H1 (cell line): ENCODE data around the gene G6PC3. TPM values are rescaled to one million over a fixed set of nuclear protein-coding genes. Genes with fewer than 3 reads are reported as not detected.

Source experiments
- CTCF ChIA-PET: fragments of 300-600 bp; sonication (Branson Sonifier 250); formaldehyde crosslinking; loops from one replicate; lab custom pipeline; 2021; ENCODE audit not compliant: partially characterized antibody; lab: Charles Lee
- POLR2A ChIA-PET: fragments of 300-600 bp; sonication (Branson Sonifier 250); formaldehyde crosslinking; loops from one replicate; lab custom pipeline; 2021; ENCODE audit warnings: inconsistent platforms; ENCODE audit not compliant: partially characterized antibody; lab: Charles Lee
- DNase-seq, 2 experiments: peaks; one replicate each; pipeline versions ENCODE4 v3.0.0 to v3.0.0-alpha.2; 2010 to 2022; ENCODE audit warnings: low spot score in 2 of 2, low read depth in 1 of 2, mixed read lengths in 1 of 2
- FAIRE-seq: peaks from 2 replicates; lab custom pipeline; 2011; peaks lifted over from hg19 to GRCh38; lab: Jason Lieb, UNC
- H2AFZ ChIP-seq: 2 replicates; pipeline ENCODE4 v1.8.1; 2012; ENCODE audit warnings: low read length, inconsistent platforms
- H2AK5ac ChIP-seq: 2 replicates; pipeline ENCODE4 v1.6.1; 2013; ENCODE audit warnings: low read depth, low read length
- H2BK120ac ChIP-seq: replicated peaks from 2 replicates; pipeline ENCODE3; 2013; ENCODE audit warnings: low read depth, low read length, inconsistent platforms
- H2BK12ac ChIP-seq: 2 replicates; pipeline ENCODE4 v1.6.1; 2013; ENCODE audit warnings: low read depth, low read length
- H2BK15ac ChIP-seq: 2 replicates; pipeline ENCODE4 v1.6.1; 2013; ENCODE audit warnings: low read length
- H2BK20ac ChIP-seq: 2 replicates; pipeline ENCODE4 v1.6.1; 2013; ENCODE audit warnings: low read length
- H2BK5ac ChIP-seq: 2 replicates; pipeline ENCODE4 v1.6.1; 2013; ENCODE audit warnings: low read depth, low read length
- H3K14ac ChIP-seq: 2 replicates; pipeline ENCODE4 v1.6.1; 2013; ENCODE audit warnings: inconsistent platforms; ENCODE audit not compliant: insufficient read length
- H3K18ac ChIP-seq: 2 replicates; pipeline ENCODE4 v1.6.1; 2013; ENCODE audit warnings: low read length; ENCODE audit errors: extremely low read depth
- H3K23ac ChIP-seq: 2 replicates; pipeline ENCODE4 v1.6.1; 2013; ENCODE audit warnings: inconsistent platforms; ENCODE audit not compliant: insufficient read length
- H3K23me2 ChIP-seq: 2 replicates; pipeline ENCODE4 v1.6.1; 2013; ENCODE audit warnings: low read depth, low read length
- H3K27ac ChIP-seq: 2 replicates; pipeline ENCODE4 v1.6.1; 2011; ENCODE audit warnings: low read depth, low read length, inconsistent platforms
- H3K27me3 ChIP-seq, 4 experiments: replicated peaks in 1 of 4; 1 replicate in 1 of 4; 2 replicates in 3 of 4; pipeline versions ENCODE4 v1.6.1 to v1.8.1; 2011 to 2013; ENCODE audit warnings: low read length in 3 of 4, mild to moderate bottlenecking in 3 of 4, inconsistent platforms in 2 of 4, mixed read lengths in 2 of 4, moderate library complexity in 1 of 4; ENCODE audit not compliant: control insufficient read depth in 3 of 4, insufficient read depth in 3 of 4; ENCODE audit errors: extremely low read depth in 1 of 4
- H3K36me3 ChIP-seq, 4 experiments: 2 replicates each; pipeline versions ENCODE4 v1.6.1 to v1.8.1; 2011 to 2013; ENCODE audit warnings: mild to moderate bottlenecking in 4 of 4, low read length in 3 of 4, moderate library complexity in 2 of 4, control low read depth in 1 of 4, inconsistent platforms in 1 of 4; ENCODE audit not compliant: insufficient read depth in 4 of 4, control insufficient read depth in 2 of 4
- H3K4ac ChIP-seq: replicated peaks from 2 replicates; pipeline ENCODE3; 2013; ENCODE audit warnings: low read length, low read depth, mixed read lengths, inconsistent platforms; ENCODE audit not compliant: insufficient read length
- H3K4me1 ChIP-seq, 4 experiments: replicated peaks in 1 of 4; 1 replicate in 1 of 4; 2 replicates in 3 of 4; pipeline versions ENCODE4 v1.6.1 to v1.8.1; 2011 to 2013; ENCODE audit warnings: low read length in 3 of 4, inconsistent platforms in 2 of 4, mixed read lengths in 1 of 4; ENCODE audit not compliant: insufficient read depth in 4 of 4, control insufficient read depth in 3 of 4
- H3K4me2 ChIP-seq, 2 experiments: 2 replicates each; pipeline versions ENCODE4 v1.6.1 to v1.8.1; 2011 to 2013; ENCODE audit warnings: low read depth in 2 of 2, low read length in 2 of 2, control low read depth in 1 of 2, inconsistent platforms in 1 of 2, mild to moderate bottlenecking in 1 of 2; ENCODE audit not compliant: insufficient read depth in 1 of 2
- H3K4me3 ChIP-seq, 4 experiments: fragments of 200-600, 300-600 bp in 1 of 4; sonication (generic), shearing (Covaris generic), sonication (Bioruptor Twin) in 1 of 4; 2 replicates each; pipeline versions ENCODE4 v1.5.1 to v1.8.1; 2011 to 2016; ENCODE audit warnings: low read length in 4 of 4, low read depth in 3 of 4, control low read depth in 2 of 4, inconsistent platforms in 2 of 4, mild to moderate bottlenecking in 2 of 4, mixed read lengths in 1 of 4, moderate library complexity in 1 of 4; ENCODE audit not compliant: insufficient read depth in 2 of 4; ENCODE audit errors: extremely low read depth in 1 of 4
- H3K56ac ChIP-seq: replicated peaks from 2 replicates; pipeline ENCODE3; 2013; ENCODE audit warnings: low read depth, mild to moderate bottlenecking, mixed read lengths, low read length, inconsistent platforms; ENCODE audit not compliant: insufficient read length
- H3K79me1 ChIP-seq: 2 replicates; pipeline ENCODE4 v1.6.1; 2013; ENCODE audit warnings: low read depth, low read length, control low read depth
- H3K79me2 ChIP-seq, 2 experiments: 2 replicates each; pipeline versions ENCODE4 v1.6.1 to v1.8.1; 2012 to 2013; ENCODE audit warnings: low read length in 2 of 2, mild to moderate bottlenecking in 2 of 2, inconsistent platforms in 1 of 2; ENCODE audit not compliant: insufficient read depth in 2 of 2, control insufficient read depth in 1 of 2
- H3K9ac ChIP-seq, 4 experiments: replicated peaks in 1 of 4; 1 replicate in 1 of 4; 2 replicates in 3 of 4; pipeline versions ENCODE4 v1.6.1 to v1.8.1; 2011 to 2013; ENCODE audit warnings: low read depth in 3 of 4, low read length in 3 of 4, control low read depth in 2 of 4, mild to moderate bottlenecking in 2 of 4, moderate library complexity in 2 of 4, inconsistent platforms in 1 of 4; ENCODE audit errors: extremely low read depth in 1 of 4
- H3K9me3 ChIP-seq, 2 experiments: 2 replicates each; pipeline versions ENCODE4 v1.6.1 to v1.8.1; 2012 to 2013; ENCODE audit warnings: mild to moderate bottlenecking in 2 of 2, moderate library complexity in 2 of 2, control low read depth in 1 of 2, inconsistent platforms in 1 of 2, low read depth in 1 of 2, low read length in 1 of 2, mixed read lengths in 1 of 2; ENCODE audit not compliant: insufficient read depth in 2 of 2
- H4K20me1 ChIP-seq, 2 experiments: replicated peaks in 1 of 2; 2 replicates each; pipeline versions ENCODE3 to v1.8.1; 2011 to 2013; ENCODE audit warnings: inconsistent platforms in 2 of 2, low read length in 2 of 2, mild to moderate bottlenecking in 1 of 2; ENCODE audit not compliant: insufficient read depth in 2 of 2, control insufficient read depth in 1 of 2
- H4K5ac ChIP-seq: 2 replicates; pipeline ENCODE4 v1.6.1; 2013; ENCODE audit warnings: low read length, low read depth, mixed read lengths, inconsistent platforms; ENCODE audit not compliant: insufficient read length
- H4K8ac ChIP-seq: 2 replicates; pipeline ENCODE4 v1.8.0; 2013; ENCODE audit warnings: mild to moderate bottlenecking, moderate library complexity, low read length, inconsistent platforms; ENCODE audit not compliant: insufficient read depth; ENCODE audit errors: extremely low read depth
- H4K91ac ChIP-seq: replicated peaks from 2 replicates; pipeline ENCODE3; 2013; ENCODE audit warnings: low read length, mixed read lengths, inconsistent platforms; ENCODE audit not compliant: insufficient read length
- BACH1 ChIP-seq: IDR thresholded peaks from 2 replicates; pipeline ENCODE4 v1.6.1; 2012; ENCODE audit warnings: low read length, improper control_type of control experiment
- CREB1 ChIP-seq: IDR thresholded peaks from 2 replicates; pipeline ENCODE4 v1.6.1; 2012; ENCODE audit warnings: inconsistent platforms
- CTCF ChIP-seq, 3 experiments: IDR thresholded peaks; 1 replicate in 2 of 3; 2 replicates in 1 of 3; pipeline versions ENCODE4 v1.5.1 to v1.6.1; 2011; ENCODE audit warnings: low read length in 3 of 3, mild to moderate bottlenecking in 3 of 3, inconsistent platforms in 2 of 3, low read depth in 1 of 3, moderate library complexity in 1 of 3; ENCODE audit not compliant: insufficient read depth in 1 of 3; ENCODE audit errors: control extremely low read depth in 1 of 3
- EP300 ChIP-seq, 2 experiments: IDR thresholded peaks; 1 replicate in 1 of 2; 2 replicates in 1 of 2; pipeline ENCODE4 v1.6.1; 2011 to 2012; ENCODE audit warnings: low read depth in 2 of 2, low read length in 2 of 2, mild to moderate bottlenecking in 2 of 2, borderline replicate concordance in 1 of 2, inconsistent platforms in 1 of 2, moderate library complexity in 1 of 2
- KDM1A ChIP-seq: fragments of 200-600, 300-600 bp; sonication (generic); IDR thresholded peaks from 2 replicates; pipeline ENCODE4 v1.7.1; 2016; ENCODE audit warnings: mild to moderate bottlenecking, low read length, borderline replicate concordance
- MAX ChIP-seq: IDR thresholded peaks from 2 replicates; pipeline ENCODE4 v1.6.1; 2012; ENCODE audit warnings: inconsistent platforms
- RAD21 ChIP-seq, 2 experiments: IDR thresholded peaks in 1 of 2; conservative IDR thresholded peaks in 1 of 2; 2 replicates each; pipeline ENCODE4 v1.6.1; 2011; ENCODE audit warnings: low read depth in 2 of 2, low read length in 2 of 2, improper control_type of control experiment in 1 of 2, inconsistent platforms in 1 of 2, mild to moderate bottlenecking in 1 of 2, moderate library complexity in 1 of 2
- RBBP5 ChIP-seq: IDR thresholded peaks from 2 replicates; pipeline ENCODE4 v1.7.1; 2012; ENCODE audit warnings: low read depth, mild to moderate bottlenecking, inconsistent platforms, low read length, moderate library complexity, borderline replicate concordance
- TCF12 ChIP-seq: IDR thresholded peaks from 2 replicates; pipeline ENCODE4 v1.6.1; 2011; ENCODE audit warnings: low read depth, mild to moderate bottlenecking, low read length
- WGBS, 2 experiments: shearing (Covaris generic) in 1 of 2; methylation state at CpG; one replicate each; pipeline versions ENCODE4 v1.1.6 to v1.1.7; 2013 to 2015; ENCODE audit warnings: low lambda C conversion rate in 2 of 2, mixed read lengths in 2 of 2, inconsistent platforms in 1 of 2, low coverage in 1 of 2, missing lambda C conversion rate in 1 of 2; ENCODE audit not compliant: insufficient replicate concordance in 2 of 2, insufficient coverage in 1 of 2, insufficient read length in 1 of 2; ENCODE audit errors: extremely low coverage in 1 of 2, missing lambda C conversion rate in 1 of 2; 5-methylcytosine and 5-hydroxymethylcytosine counted together
- polyA plus RNA-seq, 7 experiments: library from polyadenylated mRNA; depleted of rRNA in 3 of 7; stranded (reverse) in 5 of 7; unstranded in 2 of 7; fragments of >200 nt in 5 of 7; fragments of 200-250 nt in 2 of 7; gene quantifications; 1 replicate in 5 of 7; 2 replicates in 1 of 7; 4 replicates in 1 of 7; pipeline versions ENCODE4 v1.2.1 to v1.2.3, GENCODE V29; 2011 to 2013; ENCODE audit warnings: missing spikeins in 2 of 7, mixed read lengths in 2 of 7
- total RNA-seq: library from RNA; stranded (reverse); fragmentation: NEBNext Ultra II Directional; extraction: Animal tissue kit (Norgen Biotek cat#: 25700); gene quantifications from 2 replicates; pipeline ENCODE4 v1.2.1, GENCODE V29; 2021

The G6PC3 gene
- total and polyA plus RNA-seq, 2 of the 8 experiments (the other 6 are each of a cell fraction or from before 2014, with no cell fraction given): 104 to 343 TPM

- peaks cover 4% of the 10 kb centered on the region; the same call in 1 of the 2 replicates for H3K23me2 ChIP-seq
- WGBS, 2 experiments: 40% methylated on average over 10 of the region's 10 CpGs; no CpG with 5 or more reads in 1 of the 2 experiments
- peak in 1 of 2 experiments; percentile 85 for DNase-seq
- no peak overlapping the region for H4K91ac ChIP-seq
- peaks cover 0 to 8% of the 10 kb centered on the region in 2 experiments for H4K20me1 ChIP-seq
- no peak overlapping the region for H3K4me2 ChIP-seq
- H3K79me1 ChIP-seq: peaks cover 7% of the 10 kb centered on the region
- no peak overlapping the region for H4K5ac ChIP-seq
- peak; percentile 58 for TF ChIP-seq MAX
- no peak for TF ChIP-seq BACH1
- TF ChIP-seq CREB1: peak; percentile 83
- no peak for TF ChIP-seq RBBP5
- TF ChIP-seq TCF12: no peak
- TF ChIP-seq RAD21 (IDR thresholded peaks at IDR 0.05 in 1 of 2, conservative IDR thresholded peaks at IDR 0.05 in 1 of 2; ENCODE audit: low read depth in 2 of 2, low read length in 2 of 2): peak; percentile 39 to 53
- no peak for TF ChIP-seq KDM1A
- no peak for TF ChIP-seq EP300 (IDR thresholded peaks at IDR 0.05; ENCODE audit: borderline replicate concordance in 1 of 2, low read depth in 2 of 2, low read length in 2 of 2)
- TF ChIP-seq CTCF (IDR thresholded peaks at IDR 0.05; ENCODE audit: control extremely low read depth in 1 of 3, insufficient read depth in 1 of 3, low read depth in 1 of 3, low read length in 3 of 3): peak; percentile 62 to 79 (median 74)
- TF ChIP-seq, all 59 proteins: peak for 4
- peak overlapping the region; percentile 17; the same call in 1 of the 2 replicates for H2BK12ac ChIP-seq
- ChIA-PET CTCF (interaction anchor here (0.6 to 34.4 kb wide), 23 partner anchors 8 to 266 kb away, joined by 3 to 638 read pairs (median 4); partner anchors contain the start of genes ASB16, G6PC3, HDAC5 and LSM12), POLR2A (interaction anchor here (0.9 to 5.7 kb wide), 7 partner anchors 9 to 43 kb away, joined by 3 to 33 read pairs (median 6); partner anchors contain the start of genes G6PC3 and LSM12)
- H3K27ac ChIP-seq: no peak overlapping the region
- H3K4me3 ChIP-seq: no peak overlapping the region
- H2BK120ac ChIP-seq: no peak overlapping the region
- no peak overlapping the region for H2BK15ac ChIP-seq
- H3K9ac ChIP-seq: no peak overlapping the region
- H3K14ac ChIP-seq: no peak overlapping the region
- H3K36me3 ChIP-seq: peaks cover 8 to 17% (median 13%) of the 10 kb centered on the region in 4 experiments; a peak in 7 of 8 replicates
- no peak for FAIRE-seq
- no peak overlapping the region for H2AFZ ChIP-seq
- H3K27me3 ChIP-seq: no peaks in the 10 kb centered on the region
- H2AK5ac ChIP-seq: no peak overlapping the region
- H3K18ac ChIP-seq: no peak overlapping the region
- H3K23ac ChIP-seq: no peak overlapping the region
- H4K8ac ChIP-seq: no peak overlapping the region
- no peak overlapping the region for H3K56ac ChIP-seq
- H3K4me1 ChIP-seq: peaks cover 3 to 18% (median 12%) of the 10 kb centered on the region in 4 experiments
- no peak overlapping the region for H2BK20ac ChIP-seq
- H3K4ac ChIP-seq: no peak overlapping the region
- H3K79me2 ChIP-seq: no peaks in the 10 kb centered on the region
- H2BK5ac ChIP-seq: peak overlapping the region; percentile 60
- no peaks in the 10 kb centered on the region for H3K9me3 ChIP-seq
Observed at GRCh38 chr17:44084131-44084538, 13.6 kb downstream of the G6PC3 start.
